Stimulated activated CD4-positive, alpha-beta T cell treated with anti-CD3 and anti-CD28 coated beads, Interleukin-4, amount 100 ng/mL, for 4 hours (primary cell): ENCODE data around the gene RSPH10B2.
"Not testable (repeated sequence)": the region's sequence is repeated elsewhere in the genome, so short reads cannot be mapped to it uniquely, and the experiment has no call there.

Experiments used
- DNase-seq, 2 experiments: peaks; one replicate each; pipeline ENCODE4 v3.0.0-alpha.2; 2020

The RSPH10B2 gene

DNA sequence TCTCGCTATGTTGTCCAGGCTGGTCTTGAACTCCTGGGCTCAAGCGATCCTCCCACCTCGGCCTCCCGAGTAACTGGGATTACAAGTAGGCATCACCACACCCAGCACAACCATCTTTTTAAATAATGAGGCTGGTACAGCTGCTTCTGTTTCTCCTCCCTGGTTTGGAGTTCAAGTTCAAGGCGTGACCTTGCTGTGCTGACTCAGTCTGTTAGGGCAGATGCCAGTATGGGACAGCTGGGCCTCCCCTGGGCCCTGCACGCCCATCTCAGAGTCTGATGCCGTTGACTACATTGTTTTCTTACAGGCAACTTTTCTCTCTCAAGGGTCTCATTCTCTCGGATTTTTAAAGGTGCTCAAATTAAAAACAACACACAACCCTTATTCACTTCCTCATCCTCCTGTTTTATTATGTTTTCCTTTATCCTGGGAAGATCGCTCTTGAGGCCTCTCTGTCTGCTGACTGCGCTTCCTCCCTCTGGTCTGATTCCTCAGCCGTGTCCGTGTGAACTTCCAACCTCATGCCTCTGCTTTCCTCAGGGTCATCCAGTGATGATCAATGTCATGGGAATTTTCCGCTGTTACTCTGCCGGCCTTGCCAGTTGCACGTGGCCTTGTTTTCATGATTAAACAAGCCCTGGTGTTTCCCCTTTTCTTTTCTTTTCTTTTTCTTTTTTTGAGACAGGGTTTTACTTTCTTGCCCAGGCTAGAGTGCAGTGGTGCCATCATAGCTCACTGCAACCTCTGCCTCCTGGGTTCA, 38.4 kb downstream of the RSPH10B2 start:
- DNase-seq = not testable (repeated sequence)

DNA sequence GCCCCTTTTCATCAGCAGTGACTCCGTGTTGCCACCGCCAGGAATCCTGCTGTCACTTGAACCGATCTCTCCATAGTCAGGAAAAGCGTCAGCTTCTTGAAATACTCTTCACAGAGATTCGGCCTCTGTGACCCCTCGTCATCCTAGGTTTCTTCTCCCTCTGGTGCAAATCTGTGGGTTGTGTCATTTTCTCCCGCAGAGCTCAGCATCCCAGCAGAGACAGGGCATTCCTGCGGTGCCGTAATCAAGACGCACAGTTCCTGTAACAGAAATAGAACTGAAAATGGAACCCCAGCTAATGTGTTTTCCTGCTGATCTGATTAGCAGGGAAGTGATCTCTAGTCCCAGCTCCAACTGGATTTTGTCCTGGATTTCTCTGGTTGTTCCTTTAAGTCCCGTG, 40.4 kb downstream of the RSPH10B2 start:
- not testable (repeated sequence) for DNase-seq

DNA sequence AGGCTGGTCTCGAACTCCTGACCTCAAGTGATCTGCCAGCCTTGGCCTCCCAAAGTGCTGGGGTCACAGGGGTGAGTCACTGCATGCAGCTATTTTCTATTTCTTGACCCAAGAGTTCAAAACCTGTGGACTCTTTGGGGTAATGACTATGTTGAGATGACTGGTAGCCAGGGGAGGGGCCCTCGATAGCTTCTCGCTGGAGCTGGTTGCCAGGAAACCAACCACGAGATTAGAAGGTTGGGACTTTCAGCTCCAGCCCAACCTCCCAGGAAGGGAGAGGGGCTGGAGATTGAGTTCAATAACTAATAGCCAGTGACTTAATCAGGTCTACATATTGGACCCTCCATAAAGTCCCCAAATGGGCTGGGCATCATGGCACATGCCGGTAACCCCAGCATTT, 43.3 kb downstream of the RSPH10B2 start:
- DNase-seq = not testable (repeated sequence)

DNA sequence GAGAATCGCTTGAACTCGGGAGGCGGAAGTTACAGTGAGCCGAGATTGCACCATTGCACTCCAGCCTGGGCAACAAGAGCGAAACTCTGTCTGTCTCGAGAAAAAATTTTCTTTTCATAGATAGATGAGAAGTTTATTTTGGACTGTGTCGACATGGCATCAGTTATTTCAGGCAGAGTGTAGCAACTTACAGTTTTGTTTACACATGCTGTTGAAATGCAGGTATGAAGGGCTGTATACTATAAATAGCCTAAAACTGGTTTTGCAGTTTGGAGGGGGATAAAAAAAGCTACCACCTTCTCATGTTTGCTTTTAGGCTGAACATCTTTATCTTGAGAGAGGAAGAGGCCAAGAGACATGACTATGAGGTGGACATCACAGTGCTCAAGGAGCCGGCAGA, 44.1 kb downstream of the RSPH10B2 start:
- not testable (repeated sequence) for DNase-seq

DNA sequence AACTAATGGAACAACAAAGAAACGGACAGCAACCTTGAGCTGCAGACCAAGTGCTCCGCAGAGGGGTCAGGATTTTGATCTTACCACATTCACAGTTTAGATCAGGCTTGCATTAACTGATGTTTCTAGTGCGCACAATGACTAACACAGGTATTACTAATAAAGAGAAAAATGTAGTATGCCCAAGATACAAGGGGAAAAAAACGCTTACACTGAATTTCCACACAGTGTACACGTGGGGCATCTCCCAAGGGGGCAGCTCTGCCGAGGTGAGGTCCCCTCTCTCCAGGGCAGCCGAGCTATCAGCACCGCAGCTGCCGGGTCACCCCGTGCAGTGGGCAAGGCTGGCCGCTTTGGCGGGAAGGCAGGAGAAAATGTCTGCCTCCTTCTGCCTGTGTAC, 46.0 kb downstream of the RSPH10B2 start:
- not testable (repeated sequence) for DNase-seq

DNA sequence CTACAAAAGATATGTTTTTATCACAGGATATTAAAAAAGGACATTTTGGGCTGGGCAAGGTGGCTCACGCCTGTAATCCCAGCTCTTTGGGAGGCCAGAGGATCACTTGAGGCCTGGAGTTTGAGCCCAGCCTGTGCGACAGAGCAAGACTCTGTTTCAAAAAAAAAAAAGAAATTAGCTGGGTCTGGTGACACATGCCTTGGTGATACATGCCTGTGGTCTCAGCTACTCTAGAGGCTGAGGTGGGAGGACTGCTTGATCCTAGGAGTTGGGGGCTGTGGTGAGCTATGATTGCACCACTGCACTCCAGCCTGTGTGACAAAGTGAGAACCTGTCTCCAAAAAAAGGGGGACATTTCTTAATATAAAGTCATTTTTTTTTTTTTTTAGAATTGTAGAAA, 46.4 kb downstream of the RSPH10B2 start:
- not testable (repeated sequence) for DNase-seq

DNA sequence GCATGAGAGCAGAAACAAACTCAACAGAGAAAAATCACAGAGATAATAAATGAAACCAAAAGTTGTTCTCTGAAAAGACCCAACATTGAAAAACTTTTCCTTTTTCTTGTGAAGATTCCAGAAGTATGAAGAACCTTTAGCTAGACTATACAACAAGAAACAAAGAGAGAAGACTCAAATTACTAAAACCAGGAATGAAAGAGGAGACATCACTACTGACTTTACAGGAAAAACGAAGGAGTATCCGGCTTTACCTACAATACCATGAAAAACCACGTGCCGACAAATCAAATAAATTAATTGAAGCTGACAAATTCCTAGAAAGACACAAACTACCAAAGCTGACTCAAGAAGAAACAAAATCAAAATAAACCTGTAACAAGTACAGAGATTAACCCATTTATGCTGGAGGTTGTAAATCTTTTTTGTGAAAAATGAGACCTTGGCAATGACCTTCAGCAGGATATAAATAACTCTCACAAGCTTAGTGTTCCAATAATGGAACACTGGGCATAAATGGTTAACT, 53.6 kb downstream of the RSPH10B2 start:
- not testable (repeated sequence) for DNase-seq

DNA sequence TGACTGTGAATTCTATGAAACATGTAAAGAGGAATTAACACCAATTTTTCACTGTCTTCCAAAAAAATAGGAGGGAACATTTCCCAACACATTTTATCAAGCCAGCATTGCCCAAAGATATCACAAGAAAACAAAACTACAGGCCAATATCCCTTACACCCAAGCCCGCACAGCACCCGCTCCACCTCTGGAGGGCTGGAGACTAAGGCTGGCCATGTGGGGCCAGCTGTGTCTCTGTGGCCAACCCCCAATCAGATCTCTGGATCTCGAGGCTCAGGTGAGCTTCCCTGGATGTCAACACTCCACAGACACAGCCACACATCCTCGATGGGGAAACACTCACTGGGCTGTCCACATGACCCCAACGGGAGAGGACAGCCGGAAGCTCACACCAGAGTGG, 54.1 kb downstream of the RSPH10B2 start:
- DNase-seq = not testable (repeated sequence)

DNA sequence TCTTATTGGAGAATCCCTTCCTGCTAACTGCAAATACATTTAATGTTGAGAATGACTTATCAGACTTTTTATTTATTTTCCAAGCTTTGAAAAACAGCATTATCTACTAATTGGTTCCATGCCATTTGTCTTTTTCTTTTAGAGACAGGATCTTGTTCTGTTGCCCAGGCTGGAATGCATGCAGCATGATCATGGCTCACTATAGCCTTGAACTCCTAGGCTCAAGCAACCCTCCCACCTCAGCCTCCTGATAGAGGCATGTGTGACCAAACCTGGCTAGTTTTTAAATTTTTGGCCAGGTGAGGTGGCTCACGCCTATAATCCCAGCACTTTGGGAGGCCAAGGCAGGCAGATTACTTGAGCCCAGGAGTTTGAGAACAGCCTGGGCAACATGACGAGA, 59.1 kb downstream of the RSPH10B2 start:
- not testable (repeated sequence) for DNase-seq

DNA sequence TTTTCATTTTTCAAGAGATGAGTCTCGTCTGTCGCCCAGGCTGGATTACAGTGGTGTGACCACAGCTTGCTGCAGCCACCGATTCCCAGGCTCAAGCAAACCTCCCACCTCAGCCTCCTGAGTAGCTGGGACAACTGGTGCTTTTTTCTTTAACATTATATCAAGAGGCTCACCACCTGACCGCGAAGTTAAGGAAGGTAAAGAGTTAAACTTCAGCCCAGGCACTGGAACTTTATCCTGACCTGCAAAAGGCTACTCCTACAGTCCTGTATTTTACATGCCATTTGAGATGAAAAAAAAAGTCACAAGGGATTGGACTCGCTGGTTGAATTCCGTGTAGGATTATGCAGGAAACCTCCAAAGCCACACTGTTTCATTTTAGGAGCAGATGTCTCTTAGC, 61.6 kb downstream of the RSPH10B2 start:
- DNase-seq = not testable (repeated sequence)

DNA sequence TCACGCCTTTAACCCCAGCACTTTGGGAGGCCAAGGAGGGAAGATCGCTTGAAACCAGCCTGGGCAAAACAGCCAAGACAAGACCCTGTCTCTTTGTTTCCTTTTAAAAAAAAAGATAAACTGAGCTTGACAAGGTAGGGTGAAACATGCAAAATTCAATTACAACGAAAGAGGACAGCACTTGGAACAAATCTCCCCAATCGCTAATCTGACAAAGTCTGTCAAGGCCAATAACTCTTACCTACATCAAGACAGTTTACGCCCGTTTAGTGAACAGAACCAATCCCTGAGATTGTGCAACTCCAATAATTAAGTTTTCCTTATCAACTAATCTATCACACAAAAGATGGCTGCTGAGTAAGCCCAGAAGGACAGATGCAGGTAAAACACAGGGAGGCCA, 67.7 kb downstream of the RSPH10B2 start:
- not testable (repeated sequence) for DNase-seq

DNA sequence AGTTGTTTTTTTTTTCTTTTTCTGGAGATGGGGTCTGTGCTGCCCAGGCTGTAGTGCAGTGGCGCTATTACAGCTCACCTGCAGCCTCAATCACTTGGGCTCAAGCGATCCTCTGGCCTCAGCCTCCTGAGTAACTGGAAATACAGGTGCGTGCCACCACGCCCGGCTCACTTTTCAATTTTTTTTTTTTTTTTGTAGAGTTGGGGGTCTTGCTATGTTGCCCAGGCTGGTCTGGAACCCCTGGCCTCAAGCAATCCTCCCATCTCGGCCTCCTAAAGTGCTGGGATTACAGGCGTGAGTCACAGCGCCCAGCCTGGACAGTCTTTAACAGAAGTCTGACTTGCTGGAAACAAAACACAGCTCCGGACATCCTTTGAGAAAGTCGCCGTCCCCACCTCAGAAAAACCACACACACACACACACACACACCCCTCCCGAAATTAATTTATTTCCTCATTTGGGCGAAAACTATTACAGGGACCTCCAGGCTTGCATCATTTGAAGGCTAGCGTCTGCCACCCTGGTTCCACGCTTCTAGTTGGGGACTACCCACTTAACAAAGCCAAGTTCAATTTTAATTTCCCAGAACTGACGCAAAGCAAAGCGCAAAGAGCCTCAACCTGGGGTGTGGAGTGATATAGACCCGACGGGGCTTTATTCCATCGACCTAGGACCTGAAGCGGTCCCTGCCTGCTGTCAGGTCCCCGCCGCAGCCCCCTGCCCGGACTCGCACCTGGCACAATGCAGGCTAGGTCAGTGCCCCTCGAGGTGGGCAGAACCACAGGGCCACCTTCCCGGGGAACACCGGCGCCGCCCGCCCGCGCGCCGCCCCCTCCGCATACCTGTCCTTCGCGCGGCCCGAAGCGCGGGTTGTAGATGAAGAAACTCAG, 71.6 kb downstream of the RSPH10B2 start:
- not testable (repeated sequence) for DNase-seq

DNA sequence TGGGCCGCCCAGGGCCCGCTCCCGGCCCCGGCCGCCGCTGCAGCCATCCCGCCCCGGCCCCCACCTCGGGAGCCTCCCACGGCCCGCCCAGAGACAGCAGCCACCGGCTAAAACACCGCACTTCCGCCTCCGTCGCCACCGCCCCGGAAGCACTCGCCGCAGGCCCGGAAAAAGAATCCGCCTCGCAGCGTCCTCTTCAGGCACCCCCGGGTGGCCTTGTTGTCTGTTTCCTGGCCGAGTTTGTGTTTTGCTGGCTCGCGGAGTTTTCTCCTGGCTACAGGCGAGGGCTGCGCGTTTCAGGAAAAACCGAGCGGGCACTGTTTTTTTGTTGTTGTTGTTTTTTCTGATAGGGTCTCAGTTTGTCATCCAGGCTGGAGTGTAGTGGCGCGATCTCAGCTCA, 72.2 kb downstream of the RSPH10B2 start, which contains the start of gene CCZ1B:
TSS of gene CCZ1B (minus strand) at position 125 of the 400 bp plus-strand sequence. CDS start at position 47, 78 bp downstream.
- DNase-seq = peak; percentile 71 to 78

DNA sequence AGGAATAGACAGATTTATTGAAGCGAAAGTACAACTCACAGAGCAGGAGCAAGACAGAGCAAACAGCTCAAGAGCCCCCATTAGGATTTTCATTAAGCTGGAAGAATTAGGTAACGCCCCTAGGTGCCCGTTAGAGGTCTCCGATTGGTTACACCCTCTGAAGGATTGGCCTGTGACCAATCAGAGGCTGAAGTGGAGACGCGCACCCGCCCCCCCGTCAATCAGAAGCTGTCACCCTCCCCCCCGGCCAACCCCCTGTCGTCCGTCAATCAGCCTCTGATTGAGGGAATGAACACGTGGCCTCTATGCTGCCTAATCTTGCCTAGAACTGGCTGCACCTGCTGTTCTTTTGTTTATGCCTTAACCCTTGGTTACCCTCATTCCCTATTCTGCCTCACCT, 73.3 kb downstream of the RSPH10B2 start:
- not testable (repeated sequence) for DNase-seq

DNA sequence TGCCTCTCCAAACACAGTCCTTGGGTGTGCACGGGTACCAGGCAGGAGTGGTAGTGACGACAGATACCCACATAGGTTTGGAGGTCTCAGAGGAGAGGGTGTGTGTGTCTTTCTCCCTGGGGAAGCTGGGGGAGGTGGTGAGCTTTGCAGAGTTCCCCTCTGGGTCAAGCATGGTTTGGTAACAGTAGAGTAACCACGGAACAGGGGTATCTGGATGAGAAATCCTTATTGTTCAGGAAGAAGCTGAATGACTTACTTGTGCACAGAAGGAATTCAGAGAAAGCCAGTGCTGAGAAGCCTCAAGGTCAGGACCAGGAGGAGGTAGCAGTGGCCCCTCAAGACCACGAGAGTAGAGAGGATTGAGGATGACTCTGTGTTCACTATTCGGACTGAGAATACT, 75.7 kb downstream of the RSPH10B2 start:
- not testable (repeated sequence) for DNase-seq

DNA sequence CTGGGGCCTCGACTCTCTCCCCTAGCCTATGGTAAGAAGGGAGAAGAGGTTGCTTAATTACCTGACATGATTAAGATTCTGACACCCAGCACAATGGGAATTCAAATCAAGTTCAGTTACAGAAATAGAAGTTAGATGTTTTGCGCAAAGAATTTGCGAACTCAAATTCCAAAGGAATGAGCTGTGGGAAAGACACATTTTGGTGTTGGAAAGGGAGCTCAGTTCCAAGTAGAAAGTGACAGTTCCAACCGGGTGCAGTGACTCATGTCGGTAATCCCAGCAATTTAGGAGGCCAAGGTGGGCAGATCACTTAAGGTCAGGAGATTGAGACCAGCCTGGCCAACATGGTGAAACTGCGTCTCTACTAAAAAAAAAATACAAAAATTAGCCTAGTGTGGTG, 76.1 kb downstream of the RSPH10B2 start:
- DNase-seq = not testable (repeated sequence)

DNA sequence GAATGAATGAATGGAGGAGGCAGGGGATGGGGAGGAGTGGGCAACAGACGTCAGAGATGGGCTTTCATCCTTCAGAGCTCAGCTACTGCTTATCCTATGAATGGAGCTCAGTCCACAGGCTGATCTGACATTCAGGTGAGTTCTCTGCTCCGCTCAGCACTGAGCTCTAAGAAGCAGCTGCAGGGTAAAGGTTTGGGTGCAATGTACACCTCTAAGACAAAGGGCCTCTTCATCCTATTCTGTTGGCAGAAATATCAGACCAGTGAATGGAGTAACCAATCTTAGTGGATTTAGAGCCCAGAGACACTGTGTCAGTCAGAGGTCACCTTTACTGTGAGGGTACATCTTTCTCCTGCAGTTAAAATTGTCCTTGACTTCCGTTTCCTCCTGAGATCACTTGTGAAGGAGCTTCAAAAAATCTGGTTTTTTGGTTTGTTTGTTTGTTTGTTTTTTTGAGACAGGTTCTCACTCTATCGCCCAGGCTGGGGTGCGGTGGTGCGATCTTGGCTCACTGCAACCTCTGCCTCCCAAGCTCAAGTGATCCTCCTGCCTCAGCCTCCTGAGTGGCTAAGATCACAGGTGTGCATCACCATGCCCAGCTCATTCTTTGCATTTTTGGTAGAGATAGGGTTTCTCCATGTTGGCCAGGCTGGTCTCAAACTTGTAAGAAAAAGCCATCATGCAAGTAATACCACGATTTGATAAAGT, 77.3 kb downstream of the RSPH10B2 start:
- no peak for DNase-seq

DNA sequence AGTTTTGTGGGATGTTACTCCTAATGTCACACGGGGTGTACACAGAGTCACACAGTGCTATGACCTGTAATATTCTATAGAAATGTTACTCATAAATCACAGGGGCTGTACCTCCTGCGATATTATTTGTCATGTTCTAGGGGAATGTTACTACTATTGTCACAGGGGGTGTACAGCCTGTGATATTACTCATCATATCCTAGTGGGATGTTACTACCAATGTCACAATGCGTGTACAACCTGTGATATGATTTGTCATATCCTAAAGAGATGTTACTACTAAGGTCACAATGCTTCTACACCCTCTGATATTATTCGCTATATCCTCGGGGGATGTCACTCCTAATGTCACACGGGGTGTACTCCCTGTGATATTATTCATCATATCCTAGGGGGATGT, 79.7 kb downstream of the RSPH10B2 start:
- no peak for DNase-seq

DNA sequence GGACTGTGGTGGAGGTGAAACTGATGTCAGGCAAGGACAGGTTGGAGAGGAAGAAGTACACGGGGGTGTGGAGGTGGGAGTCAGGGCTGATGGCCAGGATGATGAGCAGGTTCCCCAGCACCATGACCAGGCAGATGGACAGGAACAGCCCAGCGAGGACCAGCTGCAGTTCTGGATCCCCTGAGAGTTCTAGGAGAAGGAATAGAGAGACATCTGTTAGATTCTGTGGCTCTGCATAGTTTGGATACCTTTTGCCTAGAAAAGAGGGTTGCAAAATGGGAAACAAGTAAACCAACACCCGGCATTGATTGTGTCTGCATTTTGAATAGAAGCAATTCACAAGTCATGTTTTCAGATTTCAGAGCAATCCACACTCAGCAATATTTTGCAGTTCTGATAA, 81.6 kb downstream of the RSPH10B2 start:
- not testable (repeated sequence) for DNase-seq

DNA sequence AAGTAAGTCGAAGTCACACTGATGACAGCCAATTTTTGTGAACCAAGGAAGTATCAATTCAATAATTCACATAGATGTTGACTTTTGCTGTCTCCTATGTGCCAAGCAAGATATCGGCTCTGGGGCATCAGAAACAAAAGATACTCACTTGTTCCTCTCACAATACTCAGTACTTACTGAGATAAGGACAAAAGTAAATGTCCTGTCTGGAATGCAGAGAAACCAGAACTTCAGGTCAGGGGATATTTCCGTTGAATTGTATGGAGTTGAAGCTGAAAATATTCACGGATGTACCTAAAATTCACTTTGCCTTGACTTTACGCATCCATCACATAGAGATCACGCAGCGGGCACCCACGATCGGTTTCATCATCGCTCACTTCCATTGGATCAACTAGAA, 83.2 kb downstream of the RSPH10B2 start:
- not testable (repeated sequence) for DNase-seq

DNA sequence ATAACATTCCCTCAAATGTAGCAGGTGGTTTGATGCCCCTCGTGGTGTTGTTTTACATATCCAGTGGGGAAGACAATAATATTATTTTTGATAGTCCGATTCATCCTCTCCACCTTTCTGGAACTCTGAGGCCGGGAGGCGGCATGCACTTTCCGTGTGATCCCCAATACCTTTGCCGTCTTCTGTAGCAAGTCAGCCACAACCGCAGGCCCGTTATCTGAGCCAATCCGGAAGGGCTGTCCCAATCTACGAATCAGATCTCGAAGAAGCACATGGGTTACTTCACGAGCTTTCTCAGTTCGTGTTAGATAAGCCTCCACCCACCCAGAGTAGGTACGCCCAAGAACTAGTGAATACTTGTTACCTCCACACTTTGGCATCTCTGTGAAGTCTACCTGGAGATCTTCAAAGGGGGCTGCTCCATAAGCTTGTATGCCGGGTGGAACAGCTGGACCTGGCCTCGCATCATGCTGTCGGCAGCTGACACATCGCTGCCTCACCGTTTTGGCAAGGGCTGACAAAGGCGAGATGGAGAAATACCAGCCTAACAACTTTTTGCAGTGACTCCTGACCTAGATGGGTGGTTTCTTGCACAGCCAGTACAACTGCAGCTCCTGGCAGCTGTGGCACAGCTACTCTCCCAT, 88.5 kb downstream of the RSPH10B2 start:
- not testable (repeated sequence) for DNase-seq

DNA sequence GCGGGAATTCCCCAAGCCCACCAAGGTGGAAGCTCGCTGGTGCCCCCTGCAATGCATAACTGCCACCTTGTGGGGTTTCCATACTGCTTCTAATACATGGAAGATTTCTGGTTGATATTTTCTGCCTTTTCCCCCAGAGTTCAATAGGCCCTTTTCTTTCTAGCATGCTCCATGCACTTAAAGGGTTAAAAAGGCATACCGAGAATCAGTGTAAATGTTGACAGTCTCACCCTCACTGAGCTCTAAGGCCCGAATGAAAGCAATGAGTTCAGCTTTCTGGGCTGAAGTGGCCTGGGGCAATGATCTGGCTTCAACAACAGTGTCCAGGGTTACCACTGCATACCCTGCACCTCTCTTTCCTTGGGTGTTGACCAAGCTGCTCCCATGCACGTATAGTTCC, 89.2 kb downstream of the RSPH10B2 start:
- DNase-seq = not testable (repeated sequence)
